Endodermal cell (in vitro differentiated cells): ENCODE data around the gene KIF26B. TPM values are rescaled to one million over a fixed set of nuclear protein-coding genes. Genes with fewer than 3 reads are reported as not detected.

ENCODE experiments used
- DNase-seq: peaks from one replicate; pipeline ENCODE4 v3.0.0-alpha.2; 2017
- H3K27ac ChIP-seq: 2 replicates; pipeline ENCODE4 v1.5.1; 2013; ENCODE audit warnings: mild to moderate bottlenecking, low read depth, low read length, moderate library complexity
- H3K27me3 ChIP-seq: 2 replicates; pipeline ENCODE4 v1.6.1; 2013; ENCODE audit warnings: mild to moderate bottlenecking, low read length, moderate library complexity; ENCODE audit not compliant: insufficient read depth, control insufficient read depth, poor library complexity, severe bottlenecking
- H3K36me3 ChIP-seq: 2 replicates; pipeline ENCODE4 v1.7.0; 2013; ENCODE audit warnings: mild to moderate bottlenecking, low read length, moderate library complexity; ENCODE audit not compliant: control insufficient read depth, insufficient read depth
- H3K4me1 ChIP-seq: one replicate; pipeline ENCODE4 v1.7.0; 2013; ENCODE audit warnings: low read length; ENCODE audit not compliant: control insufficient read depth, insufficient read depth
- H3K4me3 ChIP-seq: 2 replicates; pipeline ENCODE4 v1.5.1; 2013; ENCODE audit warnings: mild to moderate bottlenecking, low read length, moderate library complexity
- H3K9ac ChIP-seq: 2 replicates; pipeline ENCODE4 v1.6.1; 2013; ENCODE audit warnings: mild to moderate bottlenecking, low read length, moderate library complexity; ENCODE audit not compliant: poor library complexity, severe bottlenecking; ENCODE audit errors: extremely low read depth
- H3K9me3 ChIP-seq: 2 replicates; pipeline ENCODE4 v1.6.1; 2013; ENCODE audit warnings: mild to moderate bottlenecking, low read length, moderate library complexity; ENCODE audit not compliant: control insufficient read depth
- H3K27ac Mint-ChIP-seq: 2 replicates; pipeline ENCODE4 v1.8.0; 2020; ENCODE audit warnings: mixed read lengths
- H3K27me3 Mint-ChIP-seq: 2 replicates; pipeline ENCODE4 v1.8.0; 2021; ENCODE audit warnings: mild to moderate bottlenecking, mixed read lengths; ENCODE audit not compliant: insufficient read depth
- H3K36me3 Mint-ChIP-seq: 2 replicates; pipeline ENCODE4 v1.8.0; 2020; ENCODE audit warnings: low read depth, mixed read lengths
- H3K4me1 Mint-ChIP-seq: 2 replicates; pipeline ENCODE4 v1.8.0; 2020; ENCODE audit warnings: mixed read lengths
- H3K4me3 Mint-ChIP-seq: 2 replicates; pipeline ENCODE4 v1.8.0; 2020; ENCODE audit warnings: mild to moderate bottlenecking, moderate library complexity, mixed read lengths
- H3K9me3 Mint-ChIP-seq: 2 replicates; pipeline ENCODE4 v1.8.0; 2020; ENCODE audit warnings: mild to moderate bottlenecking, mixed read lengths
- WGBS, 2 experiments: methylation state at CpG; one replicate each; pipeline versions ENCODE4 v1.1.5 to v1.1.7; 2013; ENCODE audit warnings: missing lambda C conversion rate in 2 of 2, mixed read lengths in 1 of 2; ENCODE audit not compliant: insufficient coverage in 1 of 2, insufficient read length in 1 of 2; 5-methylcytosine and 5-hydroxymethylcytosine counted together
- total RNA-seq, 2 donors: library from RNA; stranded (reverse); fragmentation: NEBNext Ultra II Directional in 1 of 2; extraction: Animal tissue kit (Norgen Biotek cat#: 25700) in 1 of 2; gene quantifications; 2 replicates in 1 of 2; 3 replicates in 1 of 2; pipeline ENCODE4 v1.2.1, GENCODE V29; 2021
- TF ChIP-seq, protein P1 (sequence below): fragments of 200-600 bp; sonication (generic); conservative IDR thresholded peaks from 2 replicates; pipeline ENCODE4 v1.5.0; 2021; ENCODE audit warnings: antibody characterized with exemption, mild to moderate bottlenecking

KIF26B gene
- total RNA-seq, 2 donors from 2014 or later, result 12.3 to 21.0 TPM

DNA sequence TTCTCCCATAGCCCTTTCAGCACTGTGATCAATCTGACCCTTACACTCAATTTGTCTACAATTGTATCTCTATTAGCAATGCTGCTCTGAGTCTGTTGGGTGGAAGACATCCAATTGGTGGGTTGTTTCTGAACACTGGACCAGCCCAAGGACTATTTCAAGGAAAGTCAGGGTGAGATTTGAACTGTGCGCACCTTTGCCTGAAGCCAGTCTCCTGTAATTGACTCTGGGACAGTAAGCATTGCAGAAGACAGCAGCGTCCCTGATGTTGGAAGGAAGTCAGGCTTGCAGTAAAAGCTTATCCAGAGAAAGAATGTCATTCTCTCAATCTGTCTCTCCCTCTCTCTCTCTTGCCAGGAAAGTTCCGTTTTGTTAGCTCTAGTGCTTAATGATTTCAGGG lies 233.9 kb downstream of the KIF26B start:
- H3K9me3 ChIP-seq, result no peaks in the 10 kb centered on the region
- TF ChIP-seq, protein P1, sequence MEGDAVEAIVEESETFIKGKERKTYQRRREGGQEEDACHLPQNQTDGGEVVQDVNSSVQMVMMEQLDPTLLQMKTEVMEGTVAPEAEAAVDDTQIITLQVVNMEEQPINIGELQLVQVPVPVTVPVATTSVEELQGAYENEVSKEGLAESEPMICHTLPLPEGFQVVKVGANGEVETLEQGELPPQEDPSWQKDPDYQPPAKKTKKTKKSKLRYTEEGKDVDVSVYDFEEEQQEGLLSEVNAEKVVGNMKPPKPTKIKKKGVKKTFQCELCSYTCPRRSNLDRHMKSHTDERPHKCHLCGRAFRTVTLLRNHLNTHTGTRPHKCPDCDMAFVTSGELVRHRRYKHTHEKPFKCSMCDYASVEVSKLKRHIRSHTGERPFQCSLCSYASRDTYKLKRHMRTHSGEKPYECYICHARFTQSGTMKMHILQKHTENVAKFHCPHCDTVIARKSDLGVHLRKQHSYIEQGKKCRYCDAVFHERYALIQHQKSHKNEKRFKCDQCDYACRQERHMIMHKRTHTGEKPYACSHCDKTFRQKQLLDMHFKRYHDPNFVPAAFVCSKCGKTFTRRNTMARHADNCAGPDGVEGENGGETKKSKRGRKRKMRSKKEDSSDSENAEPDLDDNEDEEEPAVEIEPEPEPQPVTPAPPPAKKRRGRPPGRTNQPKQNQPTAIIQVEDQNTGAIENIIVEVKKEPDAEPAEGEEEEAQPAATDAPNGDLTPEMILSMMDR, result no peak
- no peak overlapping the region for H3K9ac ChIP-seq
- H3K4me1 ChIP-seq, result peaks cover 4% of the 10 kb centered on the region
- no peak overlapping the region for H3K4me3 ChIP-seq
- Mint-ChIP-seq H3K27ac (no peak overlapping the region), H3K4me1 (peaks cover 16% of the 10 kb centered on the region), H3K9me3 (peaks cover 4% of the 10 kb centered on the region), H3K36me3 (no peaks in the 10 kb centered on the region), H3K27me3 (no peaks in the 10 kb centered on the region), H3K4me3 (no peak overlapping the region)
- no peaks in the 10 kb centered on the region for H3K36me3 ChIP-seq
- no peak for DNase-seq
- no peaks in the 10 kb centered on the region for H3K27me3 ChIP-seq
- no peak overlapping the region for H3K27ac ChIP-seq
- WGBS, 2 experiments, result 92 to 93% methylated on average over 2 to 3 of the region's 3 CpGs

DNA sequence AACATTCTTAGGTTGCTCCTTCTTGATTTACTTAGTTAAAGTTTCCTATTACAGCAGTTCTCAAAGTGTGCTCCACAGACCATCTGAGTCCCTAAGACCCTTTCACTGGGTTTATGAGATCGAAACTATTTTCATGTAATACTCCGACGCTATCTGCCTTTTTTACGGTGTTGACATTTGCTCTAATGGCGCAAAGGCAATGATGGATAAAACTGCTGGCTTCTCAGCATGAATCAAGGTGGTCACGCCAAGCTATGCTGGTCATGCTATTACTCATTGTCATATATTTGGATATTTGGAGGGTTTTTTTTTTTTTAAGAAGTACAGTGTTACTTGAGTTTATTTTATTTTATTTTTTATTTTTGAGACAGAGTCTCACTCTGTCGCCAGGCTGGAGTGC lies 235.1 kb downstream of the KIF26B start:
- no peaks in the 10 kb centered on the region for H3K36me3 Mint-ChIP-seq
- H3K27ac Mint-ChIP-seq, result no peak overlapping the region
- H3K36me3 ChIP-seq, result no peaks in the 10 kb centered on the region
- H3K27me3 ChIP-seq, result no peaks in the 10 kb centered on the region
- no peak overlapping the region for H3K27ac ChIP-seq
- TF ChIP-seq, protein P1, result no peak
- H3K4me1 ChIP-seq, result no peaks in the 10 kb centered on the region
- peaks cover 4% of the 10 kb centered on the region for H3K9me3 Mint-ChIP-seq
- H3K4me3 ChIP-seq, result no peak overlapping the region
- peak; percentile 5 for DNase-seq
- WGBS, 2 experiments, result 94 to 95% methylated on average over 6 to 7 of the region's 7 CpGs
- no peaks in the 10 kb centered on the region for H3K27me3 Mint-ChIP-seq
- no peak overlapping the region for H3K9ac ChIP-seq
- H3K4me1 Mint-ChIP-seq, result peaks cover 17% of the 10 kb centered on the region
- no peak overlapping the region for H3K4me3 Mint-ChIP-seq
- no peaks in the 10 kb centered on the region for H3K9me3 ChIP-seq

GRCh38 chr1:245390975-245391374 lies 236.2 kb downstream of the KIF26B start:
- Mint-ChIP-seq H3K4me1 (peaks cover 28% of the 10 kb centered on the region), H3K36me3 (no peaks in the 10 kb centered on the region), H3K27ac (no peak overlapping the region), H3K27me3 (no peaks in the 10 kb centered on the region), H3K9me3 (peaks cover 4% of the 10 kb centered on the region), H3K4me3 (no peak overlapping the region)
- Histone ChIP-seq H3K4me1 (peaks cover 5% of the 10 kb centered on the region), H3K9ac (no peak overlapping the region), H3K4me3 (no peak overlapping the region), H3K27ac (no peak overlapping the region), H3K27me3 (no peaks in the 10 kb centered on the region), H3K36me3 (no peaks in the 10 kb centered on the region), H3K9me3 (no peaks in the 10 kb centered on the region)
- WGBS, 2 experiments, result 100% methylated on average over 1 of the region's 1 CpG; no CpG with 5 or more reads in 1 of the 2 experiments
- TF ChIP-seq, protein P1, result no peak
- DNase-seq, result no peak
